DND-41 (cell line): ENCODE data around the gene FGFR1OP2.
A peak's percentile ranks its signal among the peaks of the same experiment; 100 is the strongest.

Experiments
- ATAC-seq: fragments of 200-7000 bp; cut with Tn5 transposase; 3 replicates; pipeline ENCODE4 v1.9.1; 2021; ENCODE audit warnings: low read depth; ENCODE audit not compliant: insufficient read depth
- DNase-seq: peaks from one replicate; pipeline ENCODE4 v3.0.0-alpha.2; 2020
- H2AFZ ChIP-seq: 2 replicates; pipeline ENCODE4 v1.6.0; 2012; ENCODE audit warnings: low read depth, low read length
- H3K27ac ChIP-seq: 2 replicates; pipeline ENCODE4 v1.5.1; 2012; ENCODE audit warnings: low read length, inconsistent platforms
- H3K27me3 ChIP-seq: fragments of 200-600 bp; sonication (generic); 2 replicates; pipeline ENCODE4 v1.6.0; 2012; ENCODE audit warnings: low read length, mild to moderate bottlenecking, inconsistent platforms; ENCODE audit not compliant: insufficient read depth, poor library complexity
- H3K36me3 ChIP-seq: 2 replicates; pipeline ENCODE4 v1.5.1; 2012; ENCODE audit warnings: low read length, inconsistent platforms; ENCODE audit not compliant: insufficient read depth
- H3K4me1 ChIP-seq: 2 replicates; pipeline ENCODE4 v1.5.1; 2012; ENCODE audit warnings: mild to moderate bottlenecking, low read length; ENCODE audit not compliant: insufficient read depth
- H3K4me2 ChIP-seq: 2 replicates; pipeline ENCODE4 v1.6.0; 2012; ENCODE audit warnings: mild to moderate bottlenecking, moderate library complexity, low read length, inconsistent platforms; ENCODE audit not compliant: insufficient read depth
- H3K4me3 ChIP-seq, 2 experiments: fragments of 200-600 bp in 1 of 2; shearing (Covaris generic) in 1 of 2; 2 replicates each; pipeline ENCODE4 v1.5.1; 2012 to 2016; ENCODE audit warnings: inconsistent platforms in 2 of 2, low read length in 2 of 2, mild to moderate bottlenecking in 2 of 2, low read depth in 1 of 2, moderate library complexity in 1 of 2
- H3K79me2 ChIP-seq: 2 replicates; pipeline ENCODE4 v1.6.0; 2012; ENCODE audit warnings: low read length, inconsistent platforms; ENCODE audit not compliant: insufficient read depth
- H3K9ac ChIP-seq: 2 replicates; pipeline ENCODE4 v1.6.0; 2012; ENCODE audit warnings: low read depth, mild to moderate bottlenecking, inconsistent platforms, low read length, moderate library complexity
- H3K9me3 ChIP-seq: 2 replicates; pipeline ENCODE4 v1.5.1; 2012; ENCODE audit warnings: low read length, moderate library complexity, mild to moderate bottlenecking, inconsistent platforms; ENCODE audit not compliant: insufficient read depth, severe bottlenecking
- H4K20me1 ChIP-seq: 2 replicates; pipeline ENCODE4 v1.6.0; 2012; ENCODE audit warnings: low read length; ENCODE audit not compliant: insufficient read depth
- CTCF ChIP-seq: IDR thresholded peaks from 2 replicates; pipeline ENCODE4 v1.5.1; 2012; ENCODE audit warnings: borderline replicate concordance, low read length, moderate library complexity, mild to moderate bottlenecking; ENCODE audit not compliant: poor library complexity, severe bottlenecking; ENCODE audit errors: extremely low read depth
- EZH2 ChIP-seq: IDR thresholded peaks from 3 replicates; pipeline ENCODE4 v1.6.1; 2012; ENCODE audit warnings: borderline replicate concordance, low read depth, mild to moderate bottlenecking, moderate library complexity, low read length, inconsistent platforms; ENCODE audit not compliant: severe bottlenecking

The FGFR1OP2 gene

GRCh38 chr12:26961803-26962202, 23.5 kb downstream of the FGFR1OP2 start:
- Histone ChIP-seq H2AFZ (no peak overlapping the region), H3K9ac (no peak overlapping the region), H4K20me1 (no peaks in the 10 kb centered on the region), H3K4me3 (no peak overlapping the region), H3K4me1 (no peaks in the 10 kb centered on the region), H3K27ac (no peak overlapping the region), H3K36me3 (peaks cover 83% of the 10 kb centered on the region), H3K27me3 (no peaks in the 10 kb centered on the region), H3K79me2 (peaks cover 6% of the 10 kb centered on the region), H3K4me2 (no peak overlapping the region), H3K9me3 (no peaks in the 10 kb centered on the region)
- no peak for TF ChIP-seq EZH2
- no peak for TF ChIP-seq CTCF
- DNase-seq (no peak), ATAC-seq (no peak)

GRCh38 chr12:26963413-26963812, 25.1 kb downstream of the FGFR1OP2 start:
- H3K4me1 ChIP-seq = no peaks in the 10 kb centered on the region
- H3K79me2 ChIP-seq = 0 out of 2 replicates have a peak, but pooled peaks cover 2% of the 10 kb centered on the region
- H3K9me3 ChIP-seq = no peaks in the 10 kb centered on the region
- DNase-seq (no peak), ATAC-seq (no peak)
- no peak overlapping the region for H2AFZ ChIP-seq
- no peaks in the 10 kb centered on the region for H4K20me1 ChIP-seq
- no peak overlapping the region for H3K27ac ChIP-seq
- H3K4me2 ChIP-seq = no peak overlapping the region
- no peak overlapping the region for H3K4me3 ChIP-seq
- peaks cover 80% of the 10 kb centered on the region for H3K36me3 ChIP-seq
- TF ChIP-seq CTCF (no peak), EZH2 (no peak)
- H3K27me3 ChIP-seq = no peaks in the 10 kb centered on the region
- no peak overlapping the region for H3K9ac ChIP-seq

GRCh38 chr12:26966842-26967241, 28.6 kb downstream of the FGFR1OP2 start:
- ATAC-seq = 0 out of 3 replicates have a peak, but pooled peaks have one; percentile 5
- Histone ChIP-seq H3K9ac (no peak overlapping the region), H3K36me3 (peaks cover 81% of the 10 kb centered on the region), H3K4me2 (no peak overlapping the region), H3K27me3 (no peaks in the 10 kb centered on the region), H3K4me3 (no peak overlapping the region), H3K4me1 (no peaks in the 10 kb centered on the region), H2AFZ (no peak overlapping the region), H3K79me2 (no peaks in the 10 kb centered on the region), H3K9me3 (no peaks in the 10 kb centered on the region), H3K27ac (no peak overlapping the region), H4K20me1 (no peaks in the 10 kb centered on the region)
- TF ChIP-seq EZH2 = no peak
- no peak for TF ChIP-seq CTCF
- DNase-seq = no peak

- H3K4me2 ChIP-seq = no peak overlapping the region
- no peak for DNase-seq
- H3K36me3 ChIP-seq = peaks cover 77% of the 10 kb centered on the region
- H3K4me3 ChIP-seq = no peak overlapping the region
- no peaks in the 10 kb centered on the region for H3K79me2 ChIP-seq
- TF ChIP-seq CTCF (no peak), EZH2 (no peak)
- no peak overlapping the region for H3K9ac ChIP-seq
- no peaks in the 10 kb centered on the region for H3K27me3 ChIP-seq
- no peaks in the 10 kb centered on the region for H3K9me3 ChIP-seq
- H3K4me1 ChIP-seq = no peaks in the 10 kb centered on the region
- H3K27ac ChIP-seq = no peak overlapping the region
- ATAC-seq = no peak
- no peak overlapping the region for H2AFZ ChIP-seq
- no peaks in the 10 kb centered on the region for H4K20me1 ChIP-seq
Measured at GRCh38 chr12:26970136-26970535, 31.9 kb downstream of the FGFR1OP2 start.
